ENCODE data around the gene NCK2.

The NCK2 gene

GRCh38 chr2:105741617-105742016 is 3.1 kb upstream of the NCK2 start:
- no peaks in the 10 kb centered on the region for H3K36me3 ChIP-seq (replicated peaks)
- no peak for DNase-seq

GRCh38 chr2:105744091-105744908 is 412 bp upstream of the NCK2 start:
- TF ChIP-seq CTCF (IDR thresholded peaks at IDR 0.05; ENCODE audit: low read depth, low read length, missing control alignments), result no peak
- Histone ChIP-seq H3K27ac (peak overlapping the region; percentile 37), H3K36me3 (replicated peaks) (no peaks in the 10 kb centered on the region), H3K27me3 (replicated peaks) (no peaks in the 10 kb centered on the region), H3K4me3 (ENCODE audit: low read depth, low read length) (peak overlapping the region; percentile 72)
- in situ Hi-C loops (cut with HindIII; ENCODE audit: low pct_ligation_motif_present, low sequenced_read_pairs), result no loop called here
- DNase-seq, result no peak

More at GRCh38 chr2:105741617-105742016, 3.1 kb upstream of the NCK2 start:
- Histone ChIP-seq H3K27me3 (replicated peaks) (no peaks in the 10 kb centered on the region), H3K27ac (no peak overlapping the region), H3K4me3 (ENCODE audit: low read depth, low read length) (no peak overlapping the region)
- no peak for TF ChIP-seq CTCF (IDR thresholded peaks at IDR 0.05; ENCODE audit: low read depth, low read length, missing control alignments)
- in situ Hi-C loops (cut with HindIII; ENCODE audit: low pct_ligation_motif_present, low sequenced_read_pairs), result no loop called here

- H3K27me3 ChIP-seq (replicated peaks), result no peaks in the 10 kb centered on the region
- no peak for TF ChIP-seq CTCF (IDR thresholded peaks at IDR 0.05; ENCODE audit: low read depth, low read length, missing control alignments)
- DNase-seq, result no peak
- H3K36me3 ChIP-seq (replicated peaks), result no peaks in the 10 kb centered on the region
- H3K27ac ChIP-seq, result no peak overlapping the region
- peak overlapping the region; percentile 72 for H3K4me3 ChIP-seq (ENCODE audit: low read depth, low read length)
- in situ Hi-C loops (cut with HindIII; ENCODE audit: low pct_ligation_motif_present, low sequenced_read_pairs), result no loop called here
Observed at GRCh38 chr2:105746177-105747080, 1.7 kb downstream of the NCK2 start.

- no peak for DNase-seq
- no peaks in the 10 kb centered on the region for H3K36me3 ChIP-seq (replicated peaks)
- TF ChIP-seq CTCF (IDR thresholded peaks at IDR 0.05; ENCODE audit: low read depth, low read length, missing control alignments), result no peak
- peak overlapping the region; percentile 9 for H3K27ac ChIP-seq
- in situ Hi-C loops (cut with HindIII; ENCODE audit: low pct_ligation_motif_present, low sequenced_read_pairs), result no loop called here
- no peaks in the 10 kb centered on the region for H3K27me3 ChIP-seq (replicated peaks)
- H3K4me3 ChIP-seq (ENCODE audit: low read depth, low read length), result no peak overlapping the region
Observed at GRCh38 chr2:105747254-105747894, 2.7 kb downstream of the NCK2 start.

GRCh38 chr2:105747991-105748390 is 3.3 kb downstream of the NCK2 start:
- H3K4me3 ChIP-seq (ENCODE audit: low read depth, low read length), result no peak overlapping the region
- no peak for DNase-seq
- no peaks in the 10 kb centered on the region for H3K27me3 ChIP-seq (replicated peaks)
- TF ChIP-seq CTCF (IDR thresholded peaks at IDR 0.05; ENCODE audit: low read depth, low read length, missing control alignments), result no peak
- H3K27ac ChIP-seq, result no peak overlapping the region
- in situ Hi-C loops (cut with HindIII; ENCODE audit: low pct_ligation_motif_present, low sequenced_read_pairs), result no loop called here
- no peaks in the 10 kb centered on the region for H3K36me3 ChIP-seq (replicated peaks)

Measured in brain microvascular endothelial cell (primary cell).